Duodenal mucosa (tissue), 2 donors: Measurements from ENCODE around the gene TIRAP.

Experiments used
- H3K27ac ChIP-seq: one replicate; pipeline ENCODE4 v1.7.0; 2013; ENCODE audit warnings: low read depth, low read length
- H3K27me3 ChIP-seq, 2 donors: one replicate each; pipeline ENCODE4 v1.7.0; 2013; ENCODE audit warnings: low read length in 2 of 2, control low read depth in 1 of 2; ENCODE audit not compliant: insufficient read depth in 2 of 2, control insufficient read depth in 1 of 2
- H3K36me3 ChIP-seq, 2 donors: one replicate each; pipeline ENCODE4 v1.7.0; 2013; ENCODE audit warnings: low read length in 2 of 2, control low read depth in 1 of 2; ENCODE audit not compliant: insufficient read depth in 2 of 2, control insufficient read depth in 1 of 2
- H3K4me1 ChIP-seq, 2 donors: one replicate each; pipeline ENCODE4 v1.7.0; 2013; ENCODE audit warnings: low read length in 2 of 2, control low read depth in 1 of 2; ENCODE audit not compliant: insufficient read depth in 2 of 2, control insufficient read depth in 1 of 2
- H3K4me3 ChIP-seq, 2 donors: one replicate each; pipeline ENCODE4 v1.7.0; 2013; ENCODE audit warnings: low read length in 2 of 2, low read depth in 1 of 2
- H3K9ac ChIP-seq, 2 donors: one replicate each; pipeline ENCODE4 v1.7.0; 2013; ENCODE audit warnings: low read length in 2 of 2, low read depth in 1 of 2
- H3K9me3 ChIP-seq, 2 donors: one replicate each; pipeline ENCODE4 v1.7.0; 2013; ENCODE audit warnings: low read length in 2 of 2, control low read depth in 1 of 2; ENCODE audit not compliant: control insufficient read depth in 1 of 2

TIRAP gene

GRCh38 chr11:126331286-126331685 lies 48.4 kb downstream of the TIRAP start:
- H3K4me3 ChIP-seq = no peak overlapping the region
- H3K27me3 ChIP-seq = no peaks in the 10 kb centered on the region
- peaks cover 12 to 27% of the 10 kb centered on the region in 2 donors for H3K36me3 ChIP-seq
- no peaks in the 10 kb centered on the region for H3K9me3 ChIP-seq
- no peak overlapping the region for H3K27ac ChIP-seq
- no peak overlapping the region for H3K9ac ChIP-seq
- peaks cover 0 to 6% of the 10 kb centered on the region in 2 donors for H3K4me1 ChIP-seq

DNA sequence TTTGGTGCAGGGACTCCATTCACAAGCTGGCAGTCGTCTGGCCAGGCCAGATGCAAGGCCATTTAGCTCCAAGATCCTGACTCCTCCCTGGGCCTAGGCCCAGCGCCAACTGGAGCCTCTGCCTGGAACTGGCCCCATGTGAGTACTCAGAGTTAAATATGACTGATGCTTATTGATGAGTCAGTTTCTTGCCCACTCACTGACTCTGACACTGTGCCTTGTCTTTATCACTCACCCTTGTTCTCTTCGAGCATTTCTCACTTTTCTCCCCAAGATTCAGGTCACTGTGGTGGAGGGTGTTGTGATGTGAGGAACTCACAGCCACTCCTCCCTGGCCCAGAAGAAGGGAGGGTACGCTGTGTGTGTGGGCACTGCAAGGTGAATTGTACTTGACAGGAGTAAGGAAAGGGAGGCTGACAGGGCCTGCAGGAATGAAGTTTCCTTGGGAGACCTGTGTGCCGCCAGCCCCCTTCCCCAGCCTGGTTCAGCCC lies 49.4 kb downstream of the TIRAP start:
- Histone ChIP-seq H3K27me3 (no peaks in the 10 kb centered on the region), H3K27ac (no peak overlapping the region), H3K4me3 (no peak overlapping the region), H3K9ac (no peak overlapping the region), H3K36me3 (peaks cover 12 to 30% of the 10 kb centered on the region in 2 donors), H3K4me1 (peaks cover 0 to 14% of the 10 kb centered on the region in 2 donors), H3K9me3 (no peaks in the 10 kb centered on the region)

DNA sequence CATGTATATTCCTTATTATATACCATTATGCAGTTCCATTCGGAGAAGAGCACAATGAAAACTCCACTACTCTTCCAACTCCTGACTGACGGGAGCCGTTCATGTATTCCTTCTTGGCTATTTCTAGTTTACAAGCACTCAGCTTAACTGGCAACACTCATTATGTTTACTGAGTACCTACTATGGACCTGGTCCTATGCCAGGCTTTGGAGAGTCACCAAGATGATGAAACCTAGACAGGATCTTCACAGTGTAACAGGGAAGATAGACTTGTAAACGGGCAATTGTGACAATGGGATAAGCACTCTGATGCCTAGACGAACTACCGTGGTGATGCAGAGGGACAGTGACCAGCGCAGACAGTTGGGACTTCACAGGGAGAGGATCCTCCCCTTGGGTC lies 50.2 kb downstream of the TIRAP start:
- H3K27ac ChIP-seq = no peak overlapping the region
- H3K27me3 ChIP-seq = no peaks in the 10 kb centered on the region
- no peak overlapping the region for H3K9ac ChIP-seq
- no peaks in the 10 kb centered on the region for H3K9me3 ChIP-seq
- H3K4me3 ChIP-seq = no peak overlapping the region
- H3K4me1 ChIP-seq = peaks cover 0 to 14% of the 10 kb centered on the region in 2 donors
- peaks cover 12 to 30% of the 10 kb centered on the region in 2 donors for H3K36me3 ChIP-seq

DNA sequence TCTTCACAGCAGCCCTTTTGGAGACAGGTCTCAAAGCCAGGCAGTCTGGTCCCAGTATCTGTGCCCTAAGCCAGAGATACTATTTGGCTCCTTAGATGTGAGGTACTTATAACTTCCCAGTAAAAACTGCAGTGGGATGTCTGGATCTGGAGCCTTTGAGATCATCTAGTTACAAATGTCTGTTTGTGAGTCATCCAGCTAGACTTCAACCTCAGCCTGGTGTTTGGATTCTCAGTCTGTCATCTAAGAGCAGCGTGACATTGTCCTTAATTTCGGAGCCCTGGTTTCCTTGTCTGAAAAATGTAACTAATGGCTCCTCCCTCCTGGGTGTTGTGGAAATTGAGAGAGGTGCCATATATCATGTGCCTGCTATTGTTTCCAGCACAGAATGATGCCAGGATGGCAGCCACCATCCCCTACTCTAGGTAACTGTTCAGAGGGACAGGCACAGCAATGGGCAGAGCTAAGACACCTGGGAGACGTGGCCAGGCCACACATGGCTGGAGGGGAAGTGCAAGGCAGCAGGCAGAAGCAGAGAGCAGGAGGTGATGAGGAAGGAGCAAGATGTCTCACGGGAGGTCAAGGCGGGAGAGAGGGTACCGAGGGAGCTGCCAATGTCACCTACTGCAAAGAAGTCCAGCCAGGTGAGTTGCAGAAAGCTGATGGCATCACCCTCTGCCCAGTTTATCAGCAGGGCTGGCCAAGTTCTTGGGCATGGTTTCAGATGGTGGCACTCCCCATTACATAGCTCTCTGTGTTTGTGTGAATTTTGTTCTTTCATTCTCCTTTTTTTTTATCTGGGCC lies 52.0 kb downstream of the TIRAP start:
- Histone ChIP-seq H3K36me3 (peaks cover 15 to 47% of the 10 kb centered on the region in 2 donors), H3K9me3 (no peaks in the 10 kb centered on the region), H3K4me3 (no peak overlapping the region), H3K27me3 (no peaks in the 10 kb centered on the region), H3K4me1 (peaks cover 0 to 14% of the 10 kb centered on the region in 2 donors), H3K27ac (no peak overlapping the region), H3K9ac (no peak overlapping the region)

DNA sequence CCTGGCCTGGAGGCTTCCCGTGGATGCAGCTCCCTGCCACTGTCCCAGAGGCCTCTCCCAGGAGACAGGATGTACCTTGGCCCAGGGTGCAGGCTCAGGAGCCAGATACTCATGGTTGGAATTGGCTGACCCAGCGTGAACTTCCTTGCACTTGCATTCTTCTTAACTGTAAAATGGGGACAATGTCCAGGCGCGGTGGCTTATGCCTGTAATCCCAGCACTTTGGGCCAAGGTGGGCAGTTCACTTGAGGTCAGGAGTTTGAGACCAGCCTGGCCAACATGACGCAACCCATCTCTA lies 52.5 kb downstream of the TIRAP start:
- H3K36me3 ChIP-seq = peaks cover 15 to 47% of the 10 kb centered on the region in 2 donors

DNA sequence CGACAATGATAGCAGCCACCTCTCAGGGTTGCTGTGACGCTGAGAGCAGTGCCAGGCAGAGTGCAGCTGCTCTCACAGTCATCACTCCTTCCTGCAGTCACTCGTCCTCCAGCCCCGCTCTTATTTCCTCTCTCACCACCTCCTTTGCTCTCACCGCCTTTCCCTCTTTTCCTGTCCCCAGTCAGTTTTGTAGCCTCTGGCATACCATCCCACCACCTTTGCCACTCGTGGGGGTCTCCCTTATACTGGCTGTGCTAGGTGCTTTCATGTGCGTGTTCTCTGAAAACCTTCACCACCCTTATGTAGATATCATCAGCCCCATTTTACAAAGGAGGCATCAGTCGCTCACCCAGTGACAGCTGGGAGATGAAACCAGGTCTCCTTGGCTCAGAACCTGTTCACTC lies 53.2 kb downstream of the TIRAP start:
- Histone ChIP-seq H3K4me3 (no peak overlapping the region), H3K9me3 (no peaks in the 10 kb centered on the region), H3K27me3 (no peaks in the 10 kb centered on the region), H3K4me1 (peaks cover 0 to 14% of the 10 kb centered on the region in 2 donors), H3K36me3 (peaks cover 15 to 48% of the 10 kb centered on the region in 2 donors), H3K9ac (no peak overlapping the region), H3K27ac (no peak overlapping the region)

More for the DNA sequence above, 52.5 kb downstream of the TIRAP start:
- Histone ChIP-seq H3K27ac (no peak overlapping the region), H3K27me3 (no peaks in the 10 kb centered on the region), H3K9me3 (no peaks in the 10 kb centered on the region), H3K4me3 (no peak overlapping the region), H3K4me1 (peaks cover 0 to 14% of the 10 kb centered on the region in 2 donors), H3K9ac (no peak overlapping the region)

DNA sequence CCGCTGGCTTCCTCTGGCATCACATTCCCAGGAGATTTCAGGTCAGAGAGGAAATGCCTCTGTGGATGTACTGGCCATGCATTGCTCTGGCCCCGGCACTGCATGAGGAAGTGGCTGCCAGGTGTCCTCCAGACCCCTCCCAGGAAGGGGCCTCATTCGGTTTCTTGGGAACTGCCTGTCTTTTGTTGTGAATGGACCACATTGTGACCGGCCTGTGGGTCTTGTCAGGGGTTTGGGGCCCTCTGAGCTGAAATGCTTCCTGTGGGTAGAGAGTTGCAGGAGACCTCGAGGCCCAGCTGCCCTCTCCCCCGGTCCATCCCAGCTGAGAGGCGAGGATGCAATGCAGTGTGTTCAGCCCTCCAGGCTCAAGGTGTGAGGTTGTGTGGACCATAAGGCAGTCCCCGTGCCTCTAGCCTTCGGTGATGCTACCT lies 53.8 kb downstream of the TIRAP start:
- H3K27me3 ChIP-seq = no peaks in the 10 kb centered on the region
- H3K27ac ChIP-seq = no peak overlapping the region
- peaks cover 0 to 13% of the 10 kb centered on the region in 2 donors for H3K4me1 ChIP-seq
- no peak overlapping the region for H3K9ac ChIP-seq
- H3K4me3 ChIP-seq = no peak overlapping the region
- H3K9me3 ChIP-seq = no peaks in the 10 kb centered on the region
- peaks cover 11 to 49% of the 10 kb centered on the region in 2 donors for H3K36me3 ChIP-seq

- Histone ChIP-seq H3K4me3 (no peak overlapping the region), H3K27ac (no peak overlapping the region), H3K27me3 (no peaks in the 10 kb centered on the region), H3K4me1 (peaks cover 0 to 10% of the 10 kb centered on the region in 2 donors), H3K36me3 (peaks cover 7 to 49% of the 10 kb centered on the region in 2 donors), H3K9ac (no peak overlapping the region), H3K9me3 (no peaks in the 10 kb centered on the region)
Measured at GRCh38 chr11:126337126-126337473, 54.2 kb downstream of the TIRAP start.

- Histone ChIP-seq H3K4me3 (no peak overlapping the region), H3K9ac (no peak overlapping the region), H3K4me1 (peaks cover 0 to 10% of the 10 kb centered on the region in 2 donors), H3K9me3 (no peaks in the 10 kb centered on the region), H3K36me3 (peaks cover 3 to 46% of the 10 kb centered on the region in 2 donors), H3K27me3 (no peaks in the 10 kb centered on the region), H3K27ac (no peak overlapping the region)
Measured at GRCh38 chr11:126337474-126338241, 54.8 kb downstream of the TIRAP start.

- Histone ChIP-seq H3K4me3 (no peak overlapping the region), H3K27me3 (no peaks in the 10 kb centered on the region), H3K9ac (no peak overlapping the region), H3K4me1 (peaks cover 0 to 10% of the 10 kb centered on the region in 2 donors), H3K36me3 (peaks cover 5 to 46% of the 10 kb centered on the region in 2 donors), H3K27ac (no peak overlapping the region), H3K9me3 (no peaks in the 10 kb centered on the region)
Measured at GRCh38 chr11:126338346-126339055, 55.6 kb downstream of the TIRAP start.
